Neural progenitor cell (in vitro differentiated cells): ENCODE results near the gene TRAK1.

ENCODE experiments used
- EZH2 ChIP-seq: fragments of 200-600 bp; sonication (generic); IDR thresholded peaks from 2 replicates; pipeline ENCODE4 v1.6.1; 2017; ENCODE audit warnings: antibody characterized with exemption, mild to moderate bottlenecking, moderate library complexity
- EZH2phosphoT487 ChIP-seq: fragments of 200-600 bp; sonication (generic); IDR thresholded peaks from 2 replicates; pipeline ENCODE4 v1.6.1; 2017; ENCODE audit warnings: antibody characterized with exemption
- TF ChIP-seq, protein P1 (sequence below): fragments of 200-600 bp; sonication (generic); IDR thresholded peaks from 2 replicates; pipeline ENCODE4 v1.5.1; 2017; ENCODE audit warnings: antibody characterized with exemption, mild to moderate bottlenecking

DNA sequence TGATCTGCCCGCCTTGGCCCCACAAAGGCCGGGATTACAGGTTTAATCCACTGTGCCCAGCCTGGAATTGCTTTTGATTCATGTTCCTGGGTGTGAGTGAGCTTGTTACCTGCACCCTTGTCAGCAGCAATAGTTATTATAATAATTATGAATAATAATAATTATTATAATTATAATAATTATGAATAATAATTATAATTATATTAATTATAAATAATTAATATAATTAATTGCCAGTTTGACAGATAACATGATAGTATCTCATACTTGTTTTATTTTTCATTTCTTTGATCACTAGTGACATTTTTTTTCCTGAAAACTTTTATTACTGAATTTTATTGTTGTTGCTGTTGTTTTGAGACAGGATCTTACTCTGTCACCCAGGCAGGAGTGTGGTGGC, 21.1 kb upstream of the TRAK1 start:
- TF ChIP-seq, protein P1, sequence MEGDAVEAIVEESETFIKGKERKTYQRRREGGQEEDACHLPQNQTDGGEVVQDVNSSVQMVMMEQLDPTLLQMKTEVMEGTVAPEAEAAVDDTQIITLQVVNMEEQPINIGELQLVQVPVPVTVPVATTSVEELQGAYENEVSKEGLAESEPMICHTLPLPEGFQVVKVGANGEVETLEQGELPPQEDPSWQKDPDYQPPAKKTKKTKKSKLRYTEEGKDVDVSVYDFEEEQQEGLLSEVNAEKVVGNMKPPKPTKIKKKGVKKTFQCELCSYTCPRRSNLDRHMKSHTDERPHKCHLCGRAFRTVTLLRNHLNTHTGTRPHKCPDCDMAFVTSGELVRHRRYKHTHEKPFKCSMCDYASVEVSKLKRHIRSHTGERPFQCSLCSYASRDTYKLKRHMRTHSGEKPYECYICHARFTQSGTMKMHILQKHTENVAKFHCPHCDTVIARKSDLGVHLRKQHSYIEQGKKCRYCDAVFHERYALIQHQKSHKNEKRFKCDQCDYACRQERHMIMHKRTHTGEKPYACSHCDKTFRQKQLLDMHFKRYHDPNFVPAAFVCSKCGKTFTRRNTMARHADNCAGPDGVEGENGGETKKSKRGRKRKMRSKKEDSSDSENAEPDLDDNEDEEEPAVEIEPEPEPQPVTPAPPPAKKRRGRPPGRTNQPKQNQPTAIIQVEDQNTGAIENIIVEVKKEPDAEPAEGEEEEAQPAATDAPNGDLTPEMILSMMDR = no peak
- no peak for TF ChIP-seq EZH2
- no peak for TF ChIP-seq EZH2phosphoT487
